GM12878 (cell line): ENCODE results near the gene MCM9.
"Not testable (repeated sequence)": the region's sequence is repeated elsewhere in the genome, so short reads cannot be mapped to it uniquely, and the experiment has no call there.

Experiments
- CTCF ChIP-seq, 3 experiments: IDR thresholded peaks in 2 of 3; conservative IDR thresholded peaks in 1 of 3; 2 replicates each; pipeline ENCODE4 v1.5.1; 2011; ENCODE audit warnings: low read depth in 3 of 3, low read length in 3 of 3, mild to moderate bottlenecking in 3 of 3, control low read depth in 2 of 3, moderate library complexity in 2 of 3, inconsistent platforms in 1 of 3, mixed read lengths in 1 of 3; ENCODE audit not compliant: control insufficient read depth in 2 of 3, insufficient read depth in 1 of 3; ENCODE audit errors: extremely low read depth in 1 of 3
- POLR2A ChIP-seq: IDR thresholded peaks from 2 replicates; pipeline ENCODE4 v1.6.1; 2011; ENCODE audit warnings: low read depth, mild to moderate bottlenecking, low read length
- SUZ12 ChIP-seq: fragments of 200-600 bp; sonication (generic); IDR thresholded peaks from one replicate; pipeline ENCODE4 v1.6.1; 2018; ENCODE audit warnings: antibody characterized with exemption, mild to moderate bottlenecking; ENCODE audit not compliant: unreplicated experiment

GRCh38 chr6:118796548-118796947, 138.4 kb downstream of the MCM9 start:
- not testable (repeated sequence) for TF ChIP-seq POLR2A; SUZ12; CTCF (IDR thresholded peaks at IDR 0.05 in 2 of 3, conservative IDR thresholded peaks at IDR 0.05 in 1 of 3; ENCODE audit: control insufficient read depth in 2 of 3, extremely low read depth in 1 of 3, insufficient read depth in 1 of 3, low read depth in 3 of 3, low read length in 3 of 3)
